ENCODE results near the gene IFFO2.

GRCh38 chr1:18876210-18876609, 80.3 kb downstream of the IFFO2 start:
- TF ChIP-seq TEAD4 (IDR thresholded peaks at IDR 0.05) (no peak), YY1 (IDR thresholded peaks at IDR 0.05; ENCODE audit: low read depth) (no peak), CEBPB (IDR thresholded peaks at IDR 0.05) (no peak)
- TF ChIP-seq, protein P1, sequence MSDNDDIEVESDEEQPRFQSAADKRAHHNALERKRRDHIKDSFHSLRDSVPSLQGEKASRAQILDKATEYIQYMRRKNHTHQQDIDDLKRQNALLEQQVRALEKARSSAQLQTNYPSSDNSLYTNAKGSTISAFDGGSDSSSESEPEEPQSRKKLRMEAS (IDR thresholded peaks at IDR 0.05), result no peak

Data from Ishikawa (cell line).